ENCODE results near the gene DENND5B. TPM values are rescaled to one million over a fixed set of nuclear protein-coding genes. Genes with fewer than 3 reads are reported as not detected.

Gene DENND5B
- total and polyA plus RNA-seq, 2 of the 4 experiments (the other 2 are of a cell fraction), result 5.5 to 13.4 TPM

- Histone ChIP-seq H2BK15ac (ENCODE audit: low read depth, low read length) (no peak overlapping the region), H3K4me1 (ENCODE audit: control insufficient read depth, insufficient read depth, low read length) (no peaks in the 10 kb centered on the region; the same call in 1 of the 2 replicates), H2BK20ac (ENCODE audit: low read depth, low read length) (no peak overlapping the region), H4K8ac (ENCODE audit: low read depth in 2 of 2, low read length in 2 of 2) (no peak overlapping the region), H4K5ac (ENCODE audit: low read depth, low read length) (no peak overlapping the region), H3K27ac (ENCODE audit: insufficient read depth, low read length) (no peak overlapping the region), H2BK5ac (ENCODE audit: low read depth, low read length, poor library complexity, severe bottlenecking) (no peak overlapping the region), H3K18ac (ENCODE audit: low read depth, low read length) (no peak overlapping the region), H2AK5ac (ENCODE audit: low read depth, low read length) (no peak overlapping the region), H2AK9ac (replicated peaks; ENCODE audit: low read depth, low read length, poor library complexity) (no peak overlapping the region), H3K4me2 (ENCODE audit: low read depth, low read length) (no peak overlapping the region), H2BK120ac (ENCODE audit: low read depth, low read length) (no peak overlapping the region), H2AFZ (replicated peaks; ENCODE audit: low read length, poor library complexity) (no peak overlapping the region), H4K91ac (ENCODE audit: insufficient read depth, low read depth, low read length) (no peak overlapping the region), H4K20me1 (ENCODE audit: insufficient read depth, low read length) (no peaks in the 10 kb centered on the region), H3K4me3 (ENCODE audit: insufficient read depth, low read depth, low read length) (no peak overlapping the region), H3K56ac (ENCODE audit: extremely low read depth, insufficient read depth, low read length) (no peak overlapping the region), H3K4ac (ENCODE audit: low read depth, low read length) (no peak overlapping the region), H3K23ac (ENCODE audit: low read depth, low read length) (no peak overlapping the region), H3K14ac (replicated peaks; ENCODE audit: low read depth, low read length) (no peak overlapping the region), H3K79me1 (ENCODE audit: low read depth in 1 of 2, low read length in 2 of 2) (no peaks in the 10 kb centered on the region), H3K9ac (ENCODE audit: low read depth, low read length) (no peak overlapping the region), H3K9me3 (ENCODE audit: control insufficient read depth, insufficient read depth, low read length) (no peaks in the 10 kb centered on the region), H3K9me1 (ENCODE audit: insufficient read depth, low read length) (no peaks in the 10 kb centered on the region), H3K36me3 (ENCODE audit: control insufficient read depth, insufficient read depth, low read length) (no peaks in the 10 kb centered on the region), H3K27me3 (ENCODE audit: control insufficient read depth, insufficient read depth, low read length) (peaks cover 1% of the 10 kb centered on the region)
- in situ Hi-C loops (cut with MboI; ENCODE audit: low sequenced_read_pairs) (loop anchor here (5.0 to 10.0 kb wide), 2 partner anchors 232 to 370 kb away; no protein-coding TSS in a partner anchor), dilution Hi-C loops (cut with HindIII; ENCODE audit: low sequenced_read_pairs, unreplicated experiment) (no loop called here), intact Hi-C loops (cut with micrococcal nuclease) (loop anchor here (5.0 kb wide), 3 partner anchors 42 to 312 kb away; partner anchors contain the start of gene DENND5B)
- DNase-seq, result no peak
- ChIA-PET POLR2A (ENCODE audit: unreplicated experiment) (no interaction called here), CTCF (interaction anchor here (1.8 kb wide), 1 partner anchor 231 kb away, joined by 14 read pairs; no protein-coding TSS in a partner anchor)
- no TSS peak for BruUV-seq (replicated peaks)
- WGBS, 2 experiments (ENCODE audit: extremely low coverage in 2 of 2, insufficient read length in 1 of 2), result no CpG with 5 or more reads among the region's 1 CpG
- no peak for ATAC-seq (ENCODE audit: low read depth)
- TF ChIP-seq CTCF (conservative IDR thresholded peaks at IDR 0.05; ENCODE audit: low read depth, low read length), result no peak
- no peak for TF ChIP-seq RAD21 (IDR thresholded peaks at IDR 0.05; ENCODE audit: low read length)
- no peak for TF ChIP-seq MXI1 (IDR thresholded peaks at IDR 0.05; ENCODE audit: borderline replicate concordance, low read depth, low read length)
- TF ChIP-seq MAZ (IDR thresholded peaks at IDR 0.05; ENCODE audit: borderline replicate concordance, low read depth, low read length), result no peak
- TF ChIP-seq CEBPB (IDR thresholded peaks at IDR 0.05; ENCODE audit: low read depth, low read length), result no peak
- no peak for TF ChIP-seq SMC3 (IDR thresholded peaks at IDR 0.05; ENCODE audit: low read depth, low read length)
- no peak for TF ChIP-seq CHD1 (IDR thresholded peaks at IDR 0.05; ENCODE audit: low read depth, low read length)
- TF ChIP-seq RCOR1 (IDR thresholded peaks at IDR 0.05; ENCODE audit: insufficient replicate concordance, low read length), result no peak
- TF ChIP-seq RFX5 (IDR thresholded peaks at IDR 0.05; ENCODE audit: low read depth, low read length), result no peak
- no peak for TF ChIP-seq ELK1 (IDR thresholded peaks at IDR 0.05; ENCODE audit: borderline replicate concordance, low read depth, low read length)
These were observed 43.7 kb upstream of the DENND5B start for GRCh38 chr12:31634620-31635019.

Measured in IMR-90 (cell line).